Testis (tissue), 3 donors: Measurements from ENCODE around the gene ZNF267. TPM values are rescaled to one million over a fixed set of nuclear protein-coding genes. Genes with fewer than 3 reads are reported as not detected.

ENCODE experiments used
- DNase-seq: peaks from one replicate; pipeline ENCODE4 v3.0.0-alpha.2; 2019
- H3K27ac ChIP-seq, 2 donors: fragments of 200-600 bp; sonication (generic); one replicate each; pipeline ENCODE4 v1.5.1; 2019
- H3K27me3 ChIP-seq: fragments of 200-600 bp; sonication (generic); one replicate; pipeline ENCODE4 v1.5.1; 2019
- H3K36me3 ChIP-seq: fragments of 200-600 bp; sonication (generic); one replicate; pipeline ENCODE4 v1.5.1; 2017; ENCODE audit warnings: low read depth; ENCODE audit errors: missing control alignments
- H3K4me1 ChIP-seq: fragments of 200-600 bp; sonication (generic); one replicate; pipeline ENCODE4 v1.5.1; 2019
- H3K4me3 ChIP-seq, 2 donors: fragments of 200-600 bp; sonication (generic); one replicate each; pipeline ENCODE4 v1.5.1; 2017 to 2019
- H3K9me3 ChIP-seq: fragments of 200-600 bp; sonication (generic); one replicate; pipeline ENCODE4 v1.5.1; 2017
- POLR2A ChIP-seq: fragments of 450-650 bp; IDR thresholded peaks from one replicate; pipeline ENCODE4 v1.6.1; 2017; ENCODE audit warnings: antibody characterized with exemption, mild to moderate bottlenecking, moderate library complexity
- WGBS, 2 donors: methylation state at CpG; one replicate each; pipeline ENCODE4 v1.1.5; 2018; 5-methylcytosine and 5-hydroxymethylcytosine counted together
- intact Hi-C: fragments of 100-400 bp; cut with DNase I; formaldehyde crosslinking; loops from one replicate; pipeline ENCODE4 v1.15.1; 2023; ENCODE audit warnings: low total_unique reads
- polyA plus RNA-seq: library from polyadenylated mRNA; stranded (reverse); fragments of 350-450 nt; fragmentation: Illumina TruSeq; extraction: RNeasy Lipid Tissue Mini Kit (QIAGEN cat#74804); gene quantifications from one replicate; pipeline ENCODE4 v1.2.3, GENCODE V29; 2014; ENCODE audit warnings: low read depth, low replicate concordance; ENCODE audit not compliant: insufficient read depth
- total RNA-seq, 2 donors: library from RNA; depleted of rRNA; stranded (reverse); fragments of >200 nt; gene quantifications; one replicate each; pipeline ENCODE4 v1.2.3, GENCODE V29; 2016
- TF ChIP-seq, protein P1 (sequence below), 3 experiments: fragments of 450-650 bp in 2 of 3; fragments of 200-600 bp in 1 of 3; sonication (generic) in 1 of 3; IDR thresholded peaks; one replicate each; pipeline ENCODE4 v1.5.1; 2016 to 2019; ENCODE audit warnings: antibody characterized with exemption in 3 of 3, mild to moderate bottlenecking in 2 of 3, moderate library complexity in 1 of 3

ZNF267 gene
- total and polyA plus RNA-seq, 3 donors from 2014 or later = 4.6 to 18.7 (median 17.8) TPM

DNA sequence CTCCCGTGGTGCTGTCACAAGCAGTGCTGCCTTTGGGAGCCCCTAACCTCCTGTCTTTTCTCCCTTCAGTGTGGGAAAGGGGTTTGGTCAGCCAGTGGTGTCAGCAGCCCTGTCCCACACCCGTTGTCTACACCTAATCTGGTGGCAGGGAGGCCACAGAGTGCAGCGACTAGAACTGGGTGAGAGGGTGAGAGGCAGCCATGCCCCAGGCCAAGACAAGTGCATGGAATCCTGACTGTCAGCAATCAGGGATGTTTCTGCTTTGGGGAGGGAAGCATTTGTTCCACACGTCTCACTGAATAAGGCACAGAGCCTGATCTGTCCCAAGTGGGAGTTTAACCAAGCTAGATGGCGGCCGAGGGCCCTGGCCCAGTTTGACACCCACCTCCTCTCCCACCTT is 1.4 kb upstream of the ZNF267 start:
- intact Hi-C loops = loop anchor here (10.0 kb wide), 1 partner anchor 687 kb away; the partner anchor contains the start of gene FUS
- Histone ChIP-seq H3K4me1 (peaks cover 10% of the 10 kb centered on the region), H3K9me3 (no peaks in the 10 kb centered on the region), H3K27ac (no peak overlapping the region), H3K27me3 (no peaks in the 10 kb centered on the region), H3K36me3 (no peaks in the 10 kb centered on the region), H3K4me3 (no peak overlapping the region)
- TF ChIP-seq POLR2A = no peak
- TF ChIP-seq, protein P1, sequence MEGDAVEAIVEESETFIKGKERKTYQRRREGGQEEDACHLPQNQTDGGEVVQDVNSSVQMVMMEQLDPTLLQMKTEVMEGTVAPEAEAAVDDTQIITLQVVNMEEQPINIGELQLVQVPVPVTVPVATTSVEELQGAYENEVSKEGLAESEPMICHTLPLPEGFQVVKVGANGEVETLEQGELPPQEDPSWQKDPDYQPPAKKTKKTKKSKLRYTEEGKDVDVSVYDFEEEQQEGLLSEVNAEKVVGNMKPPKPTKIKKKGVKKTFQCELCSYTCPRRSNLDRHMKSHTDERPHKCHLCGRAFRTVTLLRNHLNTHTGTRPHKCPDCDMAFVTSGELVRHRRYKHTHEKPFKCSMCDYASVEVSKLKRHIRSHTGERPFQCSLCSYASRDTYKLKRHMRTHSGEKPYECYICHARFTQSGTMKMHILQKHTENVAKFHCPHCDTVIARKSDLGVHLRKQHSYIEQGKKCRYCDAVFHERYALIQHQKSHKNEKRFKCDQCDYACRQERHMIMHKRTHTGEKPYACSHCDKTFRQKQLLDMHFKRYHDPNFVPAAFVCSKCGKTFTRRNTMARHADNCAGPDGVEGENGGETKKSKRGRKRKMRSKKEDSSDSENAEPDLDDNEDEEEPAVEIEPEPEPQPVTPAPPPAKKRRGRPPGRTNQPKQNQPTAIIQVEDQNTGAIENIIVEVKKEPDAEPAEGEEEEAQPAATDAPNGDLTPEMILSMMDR (IDR thresholded peaks at IDR 0.05) = no peak
- 71 to 77% methylated on average over 6 of the region's 6 CpGs for WGBS, 2 donors
- DNase-seq = no peak

DNA sequence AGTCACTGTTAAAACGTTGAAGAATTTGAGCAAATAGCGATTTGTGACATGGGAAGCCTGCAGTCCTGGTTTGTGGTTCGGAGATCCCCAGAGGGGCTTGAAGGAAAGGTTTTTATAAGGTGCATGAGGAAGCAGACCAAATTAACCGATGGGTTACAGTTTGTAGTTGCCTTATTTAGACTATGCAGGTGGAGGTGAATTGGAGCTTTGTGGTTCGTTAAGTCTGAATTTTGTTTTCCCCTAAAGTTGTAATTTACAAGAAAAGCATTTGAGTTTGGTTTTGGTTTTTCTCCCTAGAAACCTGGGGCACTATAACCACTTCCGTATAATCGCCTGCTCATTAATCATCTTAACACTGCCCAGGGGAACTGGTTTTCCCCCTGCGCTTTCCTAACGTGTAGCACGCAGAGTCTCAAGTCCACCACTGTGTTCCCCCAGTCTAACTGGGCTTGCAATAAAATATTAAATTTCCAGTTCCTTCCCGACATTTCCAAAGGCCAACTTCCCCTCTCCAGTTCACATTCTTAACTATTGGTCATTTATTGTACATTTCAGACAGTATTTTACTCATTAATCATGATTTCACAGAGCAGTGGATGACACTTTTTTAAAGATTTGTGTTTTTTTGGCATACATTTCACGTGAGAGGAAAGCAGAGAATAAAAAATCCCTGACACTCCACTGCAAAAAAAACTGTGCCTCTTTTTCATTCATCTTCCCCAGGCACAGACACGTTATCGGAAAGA is 932 bp downstream of the ZNF267 start:
- WGBS, 2 donors = 2% methylated on average over 14 of the region's 14 CpGs
- no peak for DNase-seq
- no peaks in the 10 kb centered on the region for H3K36me3 ChIP-seq
- peak overlapping the region; percentile 86 to 89 for H3K27ac ChIP-seq
- peak overlapping the region; percentile 82 to 90 for H3K4me3 ChIP-seq
- peaks cover 13% of the 10 kb centered on the region for H3K4me1 ChIP-seq
- H3K27me3 ChIP-seq = no peaks in the 10 kb centered on the region
- no peaks in the 10 kb centered on the region for H3K9me3 ChIP-seq
- TF ChIP-seq, protein P1 (IDR thresholded peaks at IDR 0.05) = no peak
- TF ChIP-seq POLR2A = no peak
- intact Hi-C loops = loop anchor here (10.0 kb wide), 1 partner anchor 690 kb away; the partner anchor contains the start of gene FUS

DNA sequence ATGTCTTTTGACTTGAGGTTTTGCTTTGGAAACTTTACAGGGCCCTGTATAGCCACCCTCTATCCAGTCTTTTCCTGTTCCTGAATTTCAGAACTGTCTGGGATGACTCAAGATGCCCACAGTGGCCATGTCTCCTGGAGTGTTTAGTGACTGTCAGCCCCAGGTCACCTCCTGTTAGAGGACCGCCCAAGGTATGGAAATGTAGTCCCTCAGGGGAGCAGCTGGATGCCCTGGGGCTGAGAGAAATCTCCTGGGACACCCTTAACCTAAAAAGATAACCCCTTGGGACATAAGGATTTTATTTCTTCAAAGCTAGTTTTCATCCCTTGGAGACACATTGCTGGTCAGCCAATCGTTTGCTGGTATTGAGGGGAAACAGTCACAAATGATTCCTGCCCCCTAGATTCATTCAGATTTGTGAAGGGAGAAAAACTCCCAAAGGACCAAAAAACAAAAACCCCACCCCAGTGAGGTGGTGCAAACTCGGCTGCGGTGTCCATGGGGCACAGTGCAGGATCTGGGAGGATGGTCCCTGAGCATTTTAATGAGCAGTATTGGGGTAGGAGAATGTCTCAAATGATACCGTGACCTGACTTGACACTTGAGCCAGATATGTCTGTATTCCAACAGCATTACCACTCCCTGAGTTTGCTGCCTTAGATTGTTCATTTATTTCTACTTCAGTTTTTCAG is 1.7 kb downstream of the ZNF267 start:
- Histone ChIP-seq H3K27me3 (no peaks in the 10 kb centered on the region), H3K9me3 (no peaks in the 10 kb centered on the region), H3K4me3 (peak overlapping the region in 1 of 2 donors; percentile 82), H3K4me1 (peaks cover 13% of the 10 kb centered on the region), H3K36me3 (no peaks in the 10 kb centered on the region), H3K27ac (peak overlapping the region in 1 of 2 donors; percentile 86)
- WGBS, 2 donors = 49 to 55% methylated on average over 4 to 5 of the region's 5 CpGs
- DNase-seq = no peak
- intact Hi-C loops = loop anchor here (10.0 kb wide), 1 partner anchor 690 kb away; the partner anchor contains the start of gene FUS
- TF ChIP-seq, protein P1 (IDR thresholded peaks at IDR 0.05) = no peak
- TF ChIP-seq POLR2A = no peak

DNA sequence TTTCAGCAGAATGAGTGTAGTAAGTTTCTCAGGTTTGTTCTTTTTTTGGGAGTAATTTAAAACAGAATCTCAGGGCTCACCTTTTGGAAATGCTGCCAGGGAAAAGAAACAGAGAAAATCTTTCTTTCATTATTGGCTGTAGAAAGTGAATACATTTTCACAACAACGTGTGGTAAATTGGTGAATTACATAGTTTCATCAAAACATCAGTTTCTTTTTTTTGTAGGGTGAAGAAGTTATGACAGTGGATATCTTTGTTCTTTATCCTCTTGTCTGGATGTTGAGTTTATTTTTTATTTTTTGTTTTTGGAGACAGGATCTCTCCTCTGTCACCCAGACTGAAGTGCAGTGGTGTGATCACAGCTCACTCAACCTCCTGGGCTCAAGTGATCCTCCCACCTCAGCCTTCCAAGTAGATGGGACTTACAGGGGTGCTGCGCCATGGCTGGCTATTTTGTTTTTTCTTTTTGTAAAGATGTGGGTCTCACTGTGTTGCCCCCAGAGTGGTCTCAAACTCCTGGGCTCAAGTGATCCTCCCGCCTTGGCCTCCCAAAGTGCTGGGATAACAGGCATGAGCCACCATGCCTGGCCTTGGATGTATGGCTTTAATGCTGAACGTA is 2.4 kb downstream of the ZNF267 start:
- 73 to 79% methylated on average over 4 of the region's 4 CpGs for WGBS, 2 donors
- no peaks in the 10 kb centered on the region for H3K9me3 ChIP-seq
- H3K4me1 ChIP-seq = peaks cover 13% of the 10 kb centered on the region
- intact Hi-C loops = loop anchor here (10.0 kb wide), 1 partner anchor 691 kb away; the partner anchor contains the start of gene FUS
- no peaks in the 10 kb centered on the region for H3K36me3 ChIP-seq
- H3K27me3 ChIP-seq = no peaks in the 10 kb centered on the region
- no peak overlapping the region for H3K4me3 ChIP-seq
- no peak for DNase-seq
- TF ChIP-seq POLR2A = no peak
- TF ChIP-seq, protein P1 (IDR thresholded peaks at IDR 0.05) = peak in 1 of 3 experiments; percentile 32
- no peak overlapping the region for H3K27ac ChIP-seq
